HEK293 (cell line): ENCODE measurements around the gene CARNS1.

Experiments
- ELK4 ChIP-seq: IDR thresholded peaks from 2 replicates; pipeline ENCODE4 v1.6.1; 2011; ENCODE audit warnings: mild to moderate bottlenecking, low read depth, low read length, borderline replicate concordance
- ZBTB7A ChIP-seq: fragments of 450-650 bp; formaldehyde crosslinking; IDR thresholded peaks from 2 replicates; pipeline ENCODE4 v1.5.1; 2016; ENCODE audit warnings: low read depth, missing biosample characterization, missing genetic modification characterization
- ZNF155 ChIP-seq: fragments of 450-650 bp; formaldehyde crosslinking; IDR thresholded peaks from 2 replicates; pipeline ENCODE4 v1.5.1; 2016; ENCODE audit warnings: missing biosample characterization, missing genetic modification characterization
- ZNF169 ChIP-seq: fragments of 450-650 bp; formaldehyde crosslinking; IDR thresholded peaks from 2 replicates; pipeline ENCODE4 v1.5.1; 2016; ENCODE audit warnings: missing biosample characterization, missing genetic modification characterization
- ZNF354C ChIP-seq: fragments of 450-650 bp; formaldehyde crosslinking; IDR thresholded peaks from 2 replicates; pipeline ENCODE4 v1.5.1; 2016; ENCODE audit warnings: missing biosample characterization, missing genetic modification characterization, low read depth, borderline replicate concordance
- ZNF416 ChIP-seq: fragments of 450-650 bp; formaldehyde crosslinking; IDR thresholded peaks from 2 replicates; pipeline ENCODE4 v1.5.1; 2016; ENCODE audit warnings: missing biosample characterization, missing genetic modification characterization
- ZNF488 ChIP-seq: fragments of 450-650 bp; formaldehyde crosslinking; IDR thresholded peaks from 2 replicates; pipeline ENCODE4 v1.5.1; 2016; ENCODE audit warnings: missing biosample characterization, missing genetic modification characterization
- ZNF501 ChIP-seq: fragments of 450-650 bp; formaldehyde crosslinking; IDR thresholded peaks from 2 replicates; pipeline ENCODE4 v1.5.1; 2016; ENCODE audit warnings: missing biosample characterization, missing genetic modification characterization
- ZSCAN16 ChIP-seq: fragments of 450-650 bp; formaldehyde crosslinking; IDR thresholded peaks from 2 replicates; pipeline ENCODE4 v1.5.1; 2016; ENCODE audit warnings: missing biosample characterization, missing genetic modification characterization

- no peak for TF ChIP-seq ELK4
- no peak for TF ChIP-seq ZSCAN16 (tag by site-specific recombination)
- TF ChIP-seq ZNF354C (tag by site-specific recombination), result no peak
- no peak for TF ChIP-seq ZNF416 (tag by site-specific recombination)
- TF ChIP-seq ZNF155 (tag by site-specific recombination), result no peak
- TF ChIP-seq ZNF169 (tag by site-specific recombination), result no peak
- no peak for TF ChIP-seq ZNF501 (tag by site-specific recombination)
- no peak for TF ChIP-seq ZNF488 (tag by site-specific recombination)
- TF ChIP-seq ZBTB7A (tag by site-specific recombination), result no peak
Measured at GRCh38 chr11:67384851-67385366, 30.6 kb upstream of the CARNS1 start.
